OCI-M2 (cell line): Measurements from ENCODE around the gene CDK5RAP2.

Source experiments
- DNase-seq: peaks from one replicate; lab custom pipeline; 2025; ENCODE audit not compliant: unreplicated experiment; lab: John Stamatoyannopoulos, UW

Gene CDK5RAP2

DNA sequence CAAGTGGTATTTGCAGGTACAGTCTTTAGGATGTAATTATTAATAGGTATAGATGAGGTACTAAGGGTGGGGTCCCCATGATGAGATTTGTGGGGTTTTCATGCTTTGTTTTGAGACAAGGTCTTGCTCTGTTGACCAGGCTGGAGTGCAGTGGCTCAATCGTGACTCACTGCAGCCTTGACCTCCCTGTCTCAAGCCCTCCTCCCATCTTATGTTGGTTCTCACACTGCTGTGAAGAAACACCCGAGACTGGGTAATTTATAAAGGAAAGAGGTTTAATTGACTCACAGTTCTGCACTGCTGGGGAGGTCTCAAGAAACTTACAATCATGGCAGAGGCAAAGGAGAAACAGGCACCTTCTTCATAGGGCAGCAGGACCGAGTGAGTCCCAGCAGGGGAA is 217.5 kb downstream of the CDK5RAP2 start:
- no peak for DNase-seq

DNA sequence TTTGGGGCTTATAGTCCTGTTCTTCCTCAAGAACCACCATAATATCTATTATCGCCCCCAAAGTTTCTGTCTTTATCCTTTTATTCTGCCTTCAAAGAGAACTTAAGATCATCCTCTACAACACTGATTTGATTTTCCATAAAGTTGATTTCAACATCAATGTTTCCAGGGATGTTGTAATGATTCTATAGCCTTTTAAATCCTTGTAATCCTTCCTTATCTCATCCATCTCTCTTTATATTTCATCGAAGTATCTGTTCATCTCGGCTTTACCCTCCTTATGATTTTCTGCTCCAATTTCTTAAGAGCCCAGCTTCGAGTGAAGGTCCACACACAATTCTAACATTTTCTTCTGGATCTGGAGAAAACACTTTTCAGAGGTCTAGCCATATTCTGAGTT is 218.4 kb downstream of the CDK5RAP2 start:
- DNase-seq = no peak

DNA sequence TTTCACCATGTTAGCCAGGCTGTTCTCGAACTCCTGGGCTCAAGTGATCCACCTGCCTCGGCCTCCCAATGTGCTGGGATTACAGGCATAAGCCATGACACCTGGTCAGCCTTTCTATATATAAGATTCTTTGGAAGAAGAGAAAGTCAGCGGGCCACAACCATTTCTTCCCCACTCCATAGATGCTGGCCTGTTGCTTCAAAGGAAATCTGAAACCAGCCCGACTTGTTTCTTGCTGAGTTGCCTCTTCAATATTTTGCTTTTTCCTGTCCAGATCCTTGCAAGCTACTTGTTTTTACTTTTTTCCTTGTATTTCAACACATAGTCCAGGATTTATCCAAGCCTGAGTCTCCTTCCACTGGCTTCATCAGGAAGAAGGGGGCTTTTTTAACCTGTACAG is 219.5 kb downstream of the CDK5RAP2 start:
- DNase-seq = no peak

DNA sequence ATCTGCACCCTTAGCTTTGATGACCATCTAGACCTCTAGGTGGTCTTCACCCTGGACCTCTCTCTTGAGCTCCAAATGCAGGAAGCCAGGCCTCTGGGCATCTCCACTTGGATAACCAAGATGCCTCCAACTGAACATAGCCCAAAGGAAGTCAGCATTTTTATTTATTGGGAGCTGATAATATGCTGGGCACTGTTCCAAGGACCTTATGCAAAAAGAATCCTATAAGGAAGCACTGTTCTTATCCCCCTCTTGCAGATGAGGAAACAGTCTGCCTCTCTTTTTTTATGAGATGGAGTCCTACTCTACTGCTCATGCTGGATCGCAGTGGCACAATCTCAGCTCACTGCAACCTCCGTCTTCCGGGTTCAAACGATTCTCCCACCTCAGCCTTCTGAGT is 219.9 kb downstream of the CDK5RAP2 start:
- no peak for DNase-seq

- no peak for DNase-seq
Observed at GRCh38 chr9:120358877-120359276, 221.1 kb downstream of the CDK5RAP2 start.

- no peak for DNase-seq
Observed at GRCh38 chr9:120353506-120353905, 226.5 kb downstream of the CDK5RAP2 start.

- no peak for DNase-seq
Observed at GRCh38 chr9:120351106-120351505, 228.9 kb downstream of the CDK5RAP2 start.

DNA sequence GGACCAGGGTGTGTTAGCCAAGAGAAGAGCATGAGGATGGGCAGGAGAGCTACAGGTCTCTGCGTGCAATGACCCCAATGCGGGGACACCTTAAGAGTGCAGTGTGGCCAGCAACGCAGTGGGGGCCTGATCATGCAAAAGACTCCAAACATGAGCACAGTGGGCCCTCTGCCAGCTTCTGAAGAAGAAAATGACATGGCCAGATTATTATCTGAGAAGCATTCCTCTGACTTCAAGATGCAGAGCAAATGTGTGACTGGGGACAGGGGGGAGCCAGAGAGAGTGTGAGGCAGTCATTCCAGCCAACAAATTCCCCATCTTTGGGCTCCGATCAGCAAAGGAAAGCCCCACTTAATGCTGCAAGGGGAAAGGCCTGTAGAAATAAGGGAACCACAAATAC is 229.4 kb downstream of the CDK5RAP2 start:
- no peak for DNase-seq

DNA sequence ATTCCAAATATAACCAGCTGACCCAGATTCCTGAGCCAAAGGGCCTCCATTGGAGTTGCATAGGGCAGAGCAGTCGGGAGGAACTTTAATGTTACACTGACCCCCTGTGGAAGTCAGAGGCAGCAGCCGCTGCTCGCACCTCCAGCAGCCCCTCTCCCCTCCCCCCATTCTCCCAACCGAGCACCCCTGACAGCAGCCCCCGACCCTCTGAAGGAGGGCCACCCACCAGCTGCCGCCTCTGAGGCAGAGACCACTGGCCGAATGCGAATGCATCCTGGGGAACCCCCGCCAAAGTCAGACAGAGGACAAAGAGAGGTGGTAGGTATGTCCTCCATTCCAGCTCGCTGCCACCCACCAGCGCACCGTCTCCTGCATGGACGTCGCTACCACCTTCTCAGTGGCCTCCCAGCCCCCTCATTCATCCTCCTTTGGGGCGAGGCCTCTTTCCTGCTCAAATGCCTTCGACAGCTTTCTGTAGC is 231.0 kb downstream of the CDK5RAP2 start:
- DNase-seq = no peak

DNA sequence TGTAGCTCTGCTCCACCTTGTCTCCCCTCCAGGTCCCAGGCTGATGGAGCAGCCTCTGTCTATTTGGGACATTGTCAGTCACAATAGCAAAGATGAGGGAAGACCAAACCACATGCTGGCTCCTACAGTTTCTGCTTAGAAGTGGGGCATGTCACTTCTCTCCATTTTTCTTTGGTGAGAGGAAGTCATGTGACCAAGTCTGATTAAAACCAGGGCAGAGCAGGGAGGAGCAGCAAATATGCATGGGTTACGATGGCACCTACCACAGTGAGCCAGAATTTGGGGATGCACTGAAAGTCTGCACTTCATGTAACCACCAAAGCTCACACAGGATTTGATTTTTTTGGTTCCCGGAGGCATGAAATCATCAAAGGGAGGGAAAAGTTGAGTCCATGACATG is 234.6 kb downstream of the CDK5RAP2 start:
- no peak for DNase-seq

DNA sequence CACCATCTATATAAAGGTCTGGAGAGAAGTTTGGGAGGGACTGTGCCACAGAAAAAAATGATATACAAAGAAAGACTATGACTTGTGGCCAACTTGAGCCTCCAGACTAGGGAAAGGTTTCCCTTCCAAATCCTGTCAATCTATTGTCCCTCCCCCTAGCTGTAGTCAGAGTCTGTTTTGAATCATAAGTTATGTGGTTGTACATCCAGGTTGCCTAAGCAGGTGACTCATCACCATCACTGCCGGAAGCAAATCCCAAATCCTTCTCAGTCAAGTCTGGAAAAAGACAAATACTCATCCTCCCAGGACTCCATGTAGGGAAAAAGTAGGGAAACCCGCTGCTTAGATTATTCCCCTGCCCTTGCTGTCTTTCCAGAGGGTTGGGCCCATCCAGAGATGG is 235.7 kb downstream of the CDK5RAP2 start:
- DNase-seq = no peak

- no peak for DNase-seq
Observed at GRCh38 chr9:120343416-120343815, 236.6 kb downstream of the CDK5RAP2 start.
